OCI-M2 (cell line): ENCODE results near the gene AARS2.

Experiments used
- DNase-seq: peaks from one replicate; lab custom pipeline; 2025; ENCODE audit not compliant: unreplicated experiment; lab: John Stamatoyannopoulos, UW

The AARS2 gene

DNA sequence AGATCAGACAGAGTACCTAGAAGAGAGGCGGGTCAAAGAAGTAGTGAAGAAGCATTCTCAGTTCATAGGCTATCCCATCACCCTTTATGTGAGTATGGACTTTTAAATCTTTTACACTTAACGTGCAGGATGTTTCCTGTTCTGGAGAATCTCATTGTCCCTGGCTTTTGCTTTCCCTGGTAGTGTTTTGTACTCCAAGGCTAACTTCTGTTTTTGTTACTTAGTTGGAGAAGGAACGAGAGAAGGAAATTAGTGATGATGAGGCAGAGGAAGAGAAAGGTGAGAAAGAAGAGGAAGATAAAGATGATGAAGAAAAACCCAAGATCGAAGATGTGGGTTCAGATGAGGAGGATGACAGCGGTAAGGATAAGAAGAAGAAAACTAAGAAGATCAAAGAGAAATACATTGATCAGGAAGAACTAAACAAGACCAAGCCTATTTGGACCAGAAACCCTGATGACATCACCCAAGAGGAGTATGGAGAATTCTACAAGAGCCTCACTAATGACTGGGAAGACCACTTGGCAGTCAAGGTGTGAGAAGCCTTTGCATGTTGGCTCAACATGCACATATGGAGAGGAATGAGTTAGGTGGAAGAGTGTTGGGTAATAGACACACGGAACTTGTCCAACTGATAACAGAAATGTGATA is 63.0 kb downstream of the AARS2 start:
- DNase-seq, result no peak
